GM12892 (cell line): ENCODE results near the gene TMEM161A.

Experiments used
- POLR2A ChIP-seq: IDR thresholded peaks from 2 replicates; pipeline ENCODE4 v1.6.1; 2011; ENCODE audit warnings: low read depth, low read length, control low read depth
- POLR2AphosphoS5 ChIP-seq: IDR thresholded peaks from 2 replicates; pipeline ENCODE4 v1.6.1; 2011; ENCODE audit warnings: low read depth, low read length, control low read depth
- TAF1 ChIP-seq: IDR thresholded peaks from 2 replicates; pipeline ENCODE4 v1.6.1; 2011; ENCODE audit warnings: low read depth, mild to moderate bottlenecking, control low read depth, low read length, borderline replicate concordance

GRCh38 chr19:19083413-19084178 lies 54.7 kb downstream of the TMEM161A start:
- TF ChIP-seq POLR2AphosphoS5 = no peak
- TF ChIP-seq POLR2A = no peak
- no peak for TF ChIP-seq TAF1
